HG02610 (cell line): Measurements from ENCODE around the gene GPR101.

ENCODE experiments used
- ATAC-seq: cut with Tn5 transposase; IDR thresholded peaks from one replicate; pipeline ENCODE4 v1.9.1; 2021; ENCODE audit warnings: mild to moderate bottlenecking, moderate library complexity; ENCODE audit not compliant: unreplicated experiment

GPR101 gene, protein sequence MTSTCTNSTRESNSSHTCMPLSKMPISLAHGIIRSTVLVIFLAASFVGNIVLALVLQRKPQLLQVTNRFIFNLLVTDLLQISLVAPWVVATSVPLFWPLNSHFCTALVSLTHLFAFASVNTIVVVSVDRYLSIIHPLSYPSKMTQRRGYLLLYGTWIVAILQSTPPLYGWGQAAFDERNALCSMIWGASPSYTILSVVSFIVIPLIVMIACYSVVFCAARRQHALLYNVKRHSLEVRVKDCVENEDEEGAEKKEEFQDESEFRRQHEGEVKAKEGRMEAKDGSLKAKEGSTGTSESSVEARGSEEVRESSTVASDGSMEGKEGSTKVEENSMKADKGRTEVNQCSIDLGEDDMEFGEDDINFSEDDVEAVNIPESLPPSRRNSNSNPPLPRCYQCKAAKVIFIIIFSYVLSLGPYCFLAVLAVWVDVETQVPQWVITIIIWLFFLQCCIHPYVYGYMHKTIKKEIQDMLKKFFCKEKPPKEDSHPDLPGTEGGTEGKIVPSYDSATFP

DNA sequence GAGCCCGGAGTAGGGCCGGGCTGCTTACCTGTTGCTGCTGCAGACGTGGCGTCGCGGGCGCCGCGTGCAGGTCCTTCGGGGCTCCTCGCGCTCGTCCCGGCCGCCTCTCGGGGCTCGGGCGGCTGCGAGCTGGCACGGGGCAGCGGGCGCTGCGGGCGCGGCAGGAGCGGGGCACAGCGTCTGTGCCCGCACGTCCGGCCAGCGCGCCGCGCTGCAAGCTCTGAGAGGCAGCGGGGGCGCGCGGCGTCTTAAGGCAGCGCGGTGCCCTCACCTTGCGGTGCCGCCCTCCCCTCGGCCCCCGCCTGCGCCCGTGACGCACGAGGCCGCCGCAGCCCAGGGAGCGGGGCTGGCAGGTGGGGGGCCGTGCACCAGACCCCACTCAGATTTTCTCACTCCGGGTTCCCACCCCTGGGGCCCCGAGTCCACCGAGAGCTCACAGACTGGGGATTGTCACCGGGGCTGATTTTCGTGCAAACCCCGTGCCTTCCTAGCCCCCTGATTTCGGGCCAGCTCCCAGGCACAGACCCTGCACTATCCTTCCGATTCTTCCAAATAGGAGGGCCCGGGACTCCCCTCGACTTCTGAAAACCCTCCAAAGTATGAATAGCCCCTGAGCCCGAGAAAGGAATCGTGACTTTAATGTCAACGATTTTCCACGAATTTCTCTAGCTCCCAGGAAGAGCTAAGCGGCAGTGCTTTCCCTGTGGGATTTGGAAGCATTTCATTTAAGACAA, at the start of gene GPR101:
Gene GPR101, minus strand, starts transcription at position 222 of the 734 bp plus-strand sequence. CDS start 2,321 bp downstream, outside the sequence.
- no peak for ATAC-seq

DNA sequence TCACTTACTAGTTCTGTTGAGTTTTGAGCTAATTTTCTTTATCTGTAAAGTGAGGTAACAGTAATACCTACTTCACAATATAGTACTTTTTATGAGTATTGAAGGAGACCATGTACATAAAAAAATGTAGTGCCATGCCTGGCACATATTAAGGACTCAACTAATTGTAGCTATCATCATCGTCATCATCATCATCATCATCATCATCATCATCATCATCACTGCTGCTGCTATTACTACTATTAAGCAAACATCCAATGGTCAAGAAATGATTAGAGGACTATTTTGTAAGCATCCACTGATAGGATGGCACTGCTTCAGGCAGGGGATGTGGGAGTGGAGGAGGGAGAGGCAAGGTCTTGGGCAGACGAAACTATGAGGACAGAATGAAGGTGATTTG, 47.4 kb upstream of the GPR101 start:
- ATAC-seq, result no peak

DNA sequence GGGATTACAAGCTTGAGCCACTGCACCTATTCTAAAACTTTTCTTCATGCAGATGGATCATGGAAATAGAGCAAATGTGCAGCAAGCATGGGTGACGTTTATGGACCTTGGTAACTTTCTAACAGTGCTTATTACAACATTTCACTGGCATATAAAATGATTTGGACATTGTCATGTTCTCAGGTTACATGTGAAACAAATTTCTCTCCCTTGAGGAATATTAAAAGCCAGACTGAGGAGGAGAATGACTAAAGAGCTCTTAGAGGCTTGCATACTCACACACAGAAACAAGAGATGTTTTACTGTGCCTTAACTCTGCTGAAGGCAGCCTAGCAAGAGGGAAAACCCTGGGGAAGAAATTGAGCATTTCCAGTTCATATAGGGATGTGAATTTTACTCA, 38.6 kb upstream of the GPR101 start:
- ATAC-seq, result no peak

DNA sequence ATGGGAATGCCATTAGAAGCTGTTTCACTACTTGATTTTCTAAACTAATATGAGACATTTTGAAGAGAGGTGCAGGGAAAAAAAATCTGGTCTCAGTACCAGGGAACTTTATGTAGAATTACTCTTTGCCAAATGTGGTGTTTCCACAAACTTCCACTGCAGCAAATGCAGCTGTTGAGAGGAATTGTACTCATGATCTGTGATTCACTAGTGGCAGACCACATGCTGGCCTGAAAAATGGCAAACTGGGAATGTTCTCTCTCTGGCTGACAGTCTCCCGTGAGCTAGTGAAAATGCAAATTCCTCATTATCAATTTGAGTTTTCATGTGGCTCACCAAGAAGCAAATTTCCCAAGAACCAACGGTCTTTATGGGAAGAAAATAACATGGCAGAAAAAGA, 37.8 kb upstream of the GPR101 start:
- no peak for ATAC-seq

DNA sequence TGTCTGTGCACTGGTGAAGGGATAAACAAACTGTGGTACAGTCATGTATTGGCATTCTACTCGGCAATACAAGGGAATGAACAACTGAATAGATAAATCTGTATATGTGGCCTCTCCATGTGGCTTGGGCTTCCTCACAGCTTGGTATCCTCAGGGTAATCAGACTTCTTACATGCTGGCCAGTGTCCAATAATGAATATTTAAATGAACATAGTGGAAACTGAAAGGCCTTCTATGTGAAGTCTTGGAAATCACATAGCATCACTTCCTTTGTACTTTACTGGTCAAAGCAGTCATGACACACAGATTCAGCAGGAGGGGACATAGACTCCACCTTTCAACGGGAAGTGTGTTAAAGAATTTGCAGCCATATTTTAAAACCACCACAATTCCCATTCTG, 33.4 kb upstream of the GPR101 start:
- ATAC-seq, result no peak

DNA sequence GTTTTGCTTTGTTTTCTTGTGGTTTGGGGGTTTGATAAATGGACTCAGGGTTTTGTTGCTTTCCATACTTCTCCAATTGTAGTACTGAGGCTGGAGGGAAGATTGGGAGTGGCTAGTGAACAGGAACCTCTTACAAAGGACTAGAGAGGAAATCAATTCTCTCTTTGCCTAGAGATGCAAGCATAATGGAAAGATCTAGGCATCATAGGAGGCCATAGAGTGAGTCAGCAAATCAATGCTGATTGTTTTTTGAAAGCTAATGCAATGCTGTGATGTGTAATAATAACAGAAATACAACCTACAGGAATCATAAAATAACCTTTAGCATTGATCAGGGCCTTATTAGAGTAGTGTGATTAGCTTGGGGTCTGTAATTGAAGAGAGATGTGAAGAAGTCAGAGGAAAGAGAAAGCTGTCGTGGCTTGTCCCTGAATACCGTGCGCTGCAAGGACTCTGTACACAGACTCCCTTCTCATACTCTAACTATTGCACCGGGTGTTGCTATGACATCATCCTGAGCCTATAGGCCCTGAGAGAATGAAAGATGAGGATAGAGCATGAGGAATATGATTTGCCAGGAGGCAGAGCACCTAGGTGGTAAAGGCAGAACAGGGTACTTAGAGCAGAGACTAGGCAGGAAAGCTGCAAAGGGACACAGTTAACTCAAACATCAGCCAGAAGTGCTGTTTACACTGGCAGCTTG, 29.3 kb upstream of the GPR101 start:
- no peak for ATAC-seq

DNA sequence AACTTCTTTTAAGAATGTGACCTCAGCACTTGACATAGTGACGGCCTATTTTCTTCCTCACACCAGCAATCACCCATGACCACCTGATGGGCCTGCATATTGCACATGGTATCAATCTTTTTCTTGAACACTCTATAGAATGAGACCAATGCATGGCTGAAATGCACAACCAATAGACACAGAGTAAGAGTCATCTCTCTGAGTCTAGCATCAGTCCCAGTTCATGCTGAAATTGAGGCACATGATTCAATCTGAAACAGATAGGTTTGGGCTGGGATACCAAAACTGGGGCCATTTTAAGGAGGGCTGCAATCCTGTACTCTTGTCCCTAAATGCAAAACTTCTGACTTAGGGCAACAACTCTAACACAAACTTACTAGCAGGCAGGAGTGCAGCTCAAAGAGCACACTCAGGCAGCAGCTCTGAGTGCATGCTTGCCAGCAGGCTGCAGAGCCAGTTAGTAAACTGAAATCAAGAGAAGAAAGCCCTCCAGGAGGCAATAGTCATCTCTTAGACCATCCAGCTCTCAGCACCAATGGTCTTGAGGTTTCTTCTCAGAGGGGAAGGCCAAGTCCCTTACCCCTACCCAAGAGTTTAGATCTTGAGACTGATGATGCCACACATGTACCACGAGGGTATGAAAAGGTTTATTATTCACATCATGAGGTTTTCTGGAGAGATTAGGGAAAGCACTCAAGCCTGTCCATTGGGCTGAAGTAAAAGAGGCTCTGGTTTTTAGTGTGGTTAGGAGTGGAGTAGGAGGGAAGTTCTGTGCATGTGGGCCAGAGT, 24.7 kb upstream of the GPR101 start:
- ATAC-seq, result no peak

DNA sequence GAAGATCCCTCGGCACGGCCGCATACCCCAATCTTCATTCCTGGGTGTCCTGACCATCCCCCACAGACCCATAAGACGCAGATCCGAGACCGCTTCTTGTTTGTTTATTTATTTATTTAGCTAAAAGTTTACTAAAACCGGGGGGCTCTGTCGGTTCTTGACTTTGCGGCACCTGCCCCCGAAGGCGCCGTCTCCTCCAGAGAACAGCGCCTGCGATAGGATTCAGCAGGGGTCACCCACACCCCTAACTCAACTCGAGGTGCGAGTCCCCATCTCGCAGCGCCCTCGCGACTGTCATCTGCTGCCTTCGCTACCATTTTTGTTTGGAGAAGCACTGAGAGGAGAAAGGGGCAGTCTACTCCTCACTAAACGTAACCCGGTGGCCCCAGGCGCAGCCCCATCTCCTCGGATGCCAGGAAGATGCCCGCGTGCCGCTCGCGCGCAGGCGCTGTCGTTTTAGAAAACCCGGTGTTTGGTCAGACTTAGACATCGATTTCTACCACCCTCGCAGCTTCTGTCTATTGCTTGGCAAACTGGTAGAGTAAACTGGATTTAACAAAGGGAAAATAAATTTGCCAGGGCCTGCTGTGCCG, 18.9 kb upstream of the GPR101 start:
- ATAC-seq, result no peak

DNA sequence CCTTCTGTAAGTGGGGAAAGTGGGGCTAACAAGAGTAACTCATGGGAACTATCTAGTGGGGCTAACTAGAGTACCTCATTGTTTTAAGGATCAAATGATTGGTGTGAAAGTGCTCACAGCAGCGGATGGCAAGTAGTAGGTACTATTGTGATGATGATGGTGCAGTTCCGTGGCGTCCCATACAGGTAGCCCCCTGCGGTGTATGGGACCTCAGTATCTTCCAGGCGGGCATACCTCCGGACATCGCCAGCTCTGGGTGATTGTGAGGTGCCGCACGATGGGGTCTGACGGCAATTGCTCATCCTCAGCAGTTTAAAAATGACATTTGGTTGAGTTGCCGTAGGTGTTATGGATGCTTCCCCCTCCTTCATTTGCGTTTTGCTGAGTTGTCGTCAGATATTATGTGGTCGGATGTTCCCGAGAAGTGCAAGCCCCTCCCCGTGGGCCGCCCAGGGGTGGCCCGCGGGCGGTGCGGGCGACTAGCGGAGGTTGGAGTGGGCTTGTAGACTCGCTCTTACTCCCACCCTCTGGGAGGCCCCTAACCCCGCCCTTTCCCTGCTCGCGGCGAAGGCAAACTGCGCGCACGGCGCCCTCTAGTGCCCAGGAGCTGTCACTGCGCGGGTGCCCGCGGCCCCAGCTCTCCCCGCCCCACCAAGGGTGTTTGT, 18.3 kb upstream of the GPR101 start:
- ATAC-seq, result peak; percentile 96

DNA sequence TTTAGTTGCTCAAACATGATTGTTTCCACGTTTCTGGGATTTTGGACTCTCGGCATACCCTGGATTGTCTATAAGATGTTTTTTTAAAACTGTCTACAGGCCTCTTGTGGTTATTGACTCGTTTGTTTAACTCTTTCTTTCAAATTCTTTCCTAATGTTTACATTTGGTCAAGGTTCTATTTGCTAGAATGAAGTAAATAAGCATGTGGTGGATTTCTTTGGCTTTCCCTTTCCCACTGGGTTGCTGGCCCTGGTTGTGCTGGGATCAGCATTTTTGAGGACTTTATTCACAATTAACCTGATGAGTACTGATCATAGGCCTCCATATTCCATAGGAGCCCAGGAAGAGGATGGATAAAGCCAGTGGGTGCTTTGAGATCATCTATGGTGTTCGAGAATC, 11.1 kb upstream of the GPR101 start:
- ATAC-seq, result no peak

DNA sequence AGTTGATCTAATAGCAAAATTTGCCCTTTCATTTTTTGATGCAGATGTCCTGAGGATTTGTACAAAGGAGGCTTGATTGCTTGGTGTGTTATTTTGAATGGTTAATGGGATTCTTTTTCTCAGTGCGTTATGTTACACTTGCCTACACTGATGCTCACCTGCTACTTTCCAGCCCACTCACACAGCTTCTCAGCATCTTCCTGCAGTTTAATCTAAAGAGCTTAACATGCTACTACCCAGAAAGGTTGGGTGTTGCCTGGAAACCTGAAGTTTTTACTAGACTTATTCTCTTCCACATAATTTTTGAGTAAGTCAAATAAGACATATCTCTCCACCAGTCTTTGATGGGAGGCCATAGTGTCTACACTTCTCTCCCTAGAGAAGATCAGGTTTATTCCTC, 9.9 kb upstream of the GPR101 start:
- no peak for ATAC-seq

DNA sequence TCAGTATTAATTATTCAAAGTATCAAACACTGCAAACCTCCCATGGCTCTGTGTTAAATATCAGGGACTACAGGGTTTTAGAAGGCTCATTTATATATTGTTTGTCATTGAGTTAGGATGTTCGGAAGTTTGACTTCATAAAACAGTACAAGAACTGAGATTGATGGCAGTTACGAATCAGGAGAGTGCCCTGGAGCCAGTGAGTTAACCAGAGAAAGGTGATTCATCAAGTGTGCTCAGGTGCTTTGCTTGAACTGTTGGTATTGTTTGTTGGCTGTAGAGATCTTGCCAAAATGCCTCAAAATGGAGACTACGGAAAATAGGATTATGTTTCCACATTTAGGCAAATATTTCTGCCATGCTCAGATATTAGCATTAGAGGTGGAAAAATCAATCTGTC, 7.5 kb upstream of the GPR101 start:
- no peak for ATAC-seq

DNA sequence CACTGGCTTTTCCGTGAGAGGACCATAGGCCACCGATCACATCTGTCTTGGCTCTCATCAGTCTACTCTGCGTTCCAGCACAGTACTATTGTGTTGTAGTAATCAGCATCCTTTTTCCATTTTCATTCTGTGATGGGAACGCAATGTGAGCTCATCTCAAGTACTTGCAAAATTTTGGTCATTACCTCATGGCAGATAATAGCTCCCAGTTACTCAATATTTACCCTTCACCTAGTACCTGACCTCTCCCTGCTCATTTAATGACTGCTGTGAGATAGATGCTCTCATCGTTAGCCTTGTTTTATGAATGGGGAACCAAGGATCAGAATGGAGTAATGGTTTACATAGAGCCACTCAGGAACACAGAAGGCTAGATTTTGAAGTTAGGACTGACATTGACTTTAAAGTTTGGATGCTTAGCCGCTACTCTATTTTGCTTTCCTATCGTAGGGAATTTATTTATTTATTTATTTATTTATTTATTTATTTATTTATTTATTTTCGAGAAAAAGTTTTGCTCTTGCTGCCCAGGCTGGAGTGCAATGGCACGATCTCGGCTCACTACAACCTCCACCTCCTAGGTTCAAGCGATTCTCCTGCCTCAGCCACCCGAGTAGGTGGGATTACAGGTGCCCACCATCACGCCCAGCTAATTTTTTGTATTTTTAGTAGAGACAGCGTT, 6.5 kb upstream of the GPR101 start:
- ATAC-seq, result no peak

DNA sequence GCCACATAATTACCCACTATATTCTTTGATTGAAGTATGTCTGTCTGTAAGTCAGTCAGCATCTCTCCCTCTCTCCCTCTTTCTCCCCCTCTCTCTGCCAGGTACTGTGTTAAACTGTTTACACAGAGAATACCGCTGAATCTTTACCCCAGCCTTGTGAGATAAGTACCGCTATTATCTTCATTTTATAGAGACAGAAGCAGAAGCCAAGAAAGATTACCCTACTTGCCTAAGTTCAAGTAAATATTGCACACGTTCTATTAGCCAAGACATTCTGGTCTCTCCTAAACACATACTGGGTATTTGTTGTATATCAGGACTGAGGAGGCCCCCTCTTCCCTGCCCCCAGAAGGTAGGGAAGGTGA, 695 bp upstream of the GPR101 start:
- no peak for ATAC-seq

DNA sequence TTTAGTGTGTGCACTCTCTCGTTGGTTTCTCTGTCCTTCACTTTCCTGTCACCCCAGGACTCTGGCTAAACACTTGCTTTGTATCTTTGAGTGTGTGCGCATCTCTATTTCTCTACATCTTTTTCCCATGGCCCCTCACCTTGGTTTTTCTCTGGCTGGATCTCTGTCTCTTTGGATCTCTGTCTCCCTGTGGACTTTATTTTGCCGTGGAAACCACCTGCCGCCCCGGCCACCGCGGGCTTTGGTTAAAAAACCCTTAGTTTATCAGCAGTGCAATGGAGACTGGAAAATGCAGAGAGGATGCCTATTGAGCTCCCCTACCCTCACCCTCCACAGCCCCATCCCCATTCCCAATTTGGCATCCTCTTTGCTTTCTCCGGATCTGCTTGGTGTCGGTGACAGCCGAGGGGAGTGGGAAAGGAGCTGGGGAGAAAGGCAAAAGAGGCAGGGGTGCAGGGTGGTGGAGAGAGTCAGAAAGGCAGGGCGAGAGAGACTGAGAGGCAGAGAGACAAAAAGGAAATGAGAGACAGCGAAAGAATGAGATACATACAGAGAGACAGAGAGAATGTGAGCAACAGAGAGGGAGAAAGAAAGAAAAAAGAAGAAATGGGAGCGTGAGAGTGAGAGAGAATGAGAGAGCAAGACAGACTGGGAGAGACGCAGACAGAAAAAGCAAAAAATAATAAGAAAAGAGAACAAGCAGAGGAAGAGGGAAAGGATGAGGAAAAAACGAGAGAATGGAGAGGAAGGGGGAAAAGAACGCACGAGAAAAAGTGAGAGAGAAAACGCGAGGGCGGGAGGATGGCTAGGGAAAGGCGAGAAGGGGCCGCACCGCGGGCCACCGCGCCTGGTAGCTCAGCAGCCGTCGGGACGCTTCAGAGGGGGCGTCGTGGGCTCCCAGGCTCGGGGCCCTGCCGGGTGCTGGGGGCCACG, 688 bp downstream of the GPR101 start:
- no peak for ATAC-seq

DNA sequence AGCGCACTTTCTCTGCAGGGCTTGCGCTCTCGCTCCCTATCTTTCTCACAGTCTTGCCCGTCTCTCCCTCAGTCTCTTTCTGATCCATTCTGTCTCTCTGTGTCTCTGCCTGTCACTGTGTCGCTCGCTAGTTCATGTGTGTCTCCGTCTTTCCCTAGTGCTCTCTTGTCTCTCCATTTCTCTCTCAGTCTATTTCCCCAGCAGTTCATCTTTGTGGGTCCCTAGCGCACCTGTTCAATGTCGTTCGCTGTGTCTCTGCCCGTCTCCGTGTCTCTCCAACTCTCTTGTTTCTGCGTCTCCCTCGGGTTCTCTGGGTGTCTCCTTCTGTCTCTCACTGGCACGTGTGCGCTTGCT, 1.5 kb downstream of the GPR101 start:
- ATAC-seq, result peak; percentile 13

DNA sequence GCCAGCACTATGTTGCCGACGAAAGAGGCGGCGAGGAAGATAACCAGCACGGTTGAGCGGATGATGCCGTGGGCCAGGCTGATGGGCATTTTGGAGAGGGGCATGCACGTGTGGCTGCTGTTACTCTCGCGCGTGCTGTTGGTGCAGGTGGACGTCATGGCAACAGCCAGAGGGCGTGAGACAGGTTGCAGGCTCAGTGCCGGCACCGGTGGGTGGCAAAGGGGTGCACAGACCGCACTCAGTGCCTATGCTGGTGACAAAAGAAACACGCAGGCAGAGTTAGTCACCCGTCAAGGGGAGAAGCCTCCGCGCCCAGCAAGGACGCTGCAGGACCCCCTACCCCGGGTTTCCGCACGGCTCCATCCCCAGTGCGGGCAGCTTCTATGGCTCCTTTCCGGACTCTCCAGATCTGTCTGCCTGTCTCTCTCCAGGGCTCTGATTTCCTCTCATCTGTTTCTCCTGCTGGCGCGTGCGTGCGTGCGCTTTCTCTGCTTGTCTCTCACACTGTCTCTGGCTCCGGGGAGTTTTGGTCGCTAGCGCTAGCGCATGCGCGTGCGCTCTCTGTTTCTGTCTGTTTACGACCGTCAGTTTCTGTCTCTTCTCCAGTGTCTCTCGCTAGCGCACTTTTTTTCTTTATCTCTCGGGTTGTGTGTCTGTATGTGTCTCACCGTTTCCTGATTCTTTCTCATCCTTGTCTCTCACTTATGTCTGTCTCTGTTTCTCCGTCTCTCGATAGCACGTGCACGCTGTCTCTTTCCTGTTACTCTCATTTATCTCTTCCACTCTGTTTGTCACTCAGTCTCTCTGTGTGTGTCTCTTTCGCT, 2.1 kb downstream of the GPR101 start:
- peak; percentile 81 for ATAC-seq
